Measurements from ENCODE around the gene CAD.

- TF ChIP-seq POLR2A (IDR thresholded peaks at IDR 0.05; ENCODE audit: low read depth, low read length) (no peak), TAF1 (IDR thresholded peaks at IDR 0.05; ENCODE audit: low read depth, low read length) (no peak), POLR2AphosphoS5 (IDR thresholded peaks at IDR 0.05; ENCODE audit: low read depth, low read length) (no peak), POU2F2 (IDR thresholded peaks at IDR 0.05; ENCODE audit: low read depth, low read length) (no peak), SPI1 (IDR thresholded peaks at IDR 0.05; ENCODE audit: low read depth, low read length) (no peak), PAX5 (IDR thresholded peaks at IDR 0.05; ENCODE audit: insufficient read depth, low read length, severe bottlenecking) (no peak)
These were observed 10.8 kb upstream of the CAD start for GRCh38 chr2:27206346-27206745.

All from GM12891 (cell line).